Neutrophil (primary cell): ENCODE measurements around the gene BGN.

Source experiments
- H3K27ac ChIP-seq: fragments of 200-600 bp; sonication (generic); 2 replicates; pipeline ENCODE4 v1.5.1; 2016; ENCODE audit warnings: mild to moderate bottlenecking, moderate library complexity
- H3K27me3 ChIP-seq: fragments of 200-600 bp; sonication (generic); 2 replicates; pipeline ENCODE4 v1.6.0; 2016; ENCODE audit warnings: mild to moderate bottlenecking
- H3K36me3 ChIP-seq: fragments of 200-600 bp; sonication (generic); 2 replicates; pipeline ENCODE4 v1.5.1; 2017
- H3K4me1 ChIP-seq, 2 experiments: fragments of 200-600 bp in 1 of 2; sonication (generic) in 1 of 2; 1 replicate in 1 of 2; 2 replicates in 1 of 2; pipeline versions ENCODE4 v1.5.1 to v1.6.1; 2013 to 2016; ENCODE audit warnings: low read depth in 1 of 2, low read length in 1 of 2, mild to moderate bottlenecking in 1 of 2, moderate library complexity in 1 of 2; ENCODE audit not compliant: control insufficient read depth in 1 of 2, insufficient read depth in 1 of 2
- H3K4me3 ChIP-seq, 2 experiments: fragments of 200-600 bp in 1 of 2; sonication (generic) in 1 of 2; 1 replicate in 1 of 2; 2 replicates in 1 of 2; pipeline ENCODE4 v1.5.1; 2013 to 2016; ENCODE audit warnings: low read depth in 1 of 2, low read length in 1 of 2, mild to moderate bottlenecking in 1 of 2, moderate library complexity in 1 of 2
- H3K9me3 ChIP-seq: fragments of 200-600 bp; sonication (generic); 2 replicates; pipeline ENCODE4 v1.5.1; 2016
- CTCF ChIP-seq: fragments of 200-600 bp; sonication (generic); IDR thresholded peaks from 2 replicates; pipeline ENCODE4 v1.5.1; 2016; ENCODE audit warnings: antibody characterized with exemption

The BGN gene

DNA sequence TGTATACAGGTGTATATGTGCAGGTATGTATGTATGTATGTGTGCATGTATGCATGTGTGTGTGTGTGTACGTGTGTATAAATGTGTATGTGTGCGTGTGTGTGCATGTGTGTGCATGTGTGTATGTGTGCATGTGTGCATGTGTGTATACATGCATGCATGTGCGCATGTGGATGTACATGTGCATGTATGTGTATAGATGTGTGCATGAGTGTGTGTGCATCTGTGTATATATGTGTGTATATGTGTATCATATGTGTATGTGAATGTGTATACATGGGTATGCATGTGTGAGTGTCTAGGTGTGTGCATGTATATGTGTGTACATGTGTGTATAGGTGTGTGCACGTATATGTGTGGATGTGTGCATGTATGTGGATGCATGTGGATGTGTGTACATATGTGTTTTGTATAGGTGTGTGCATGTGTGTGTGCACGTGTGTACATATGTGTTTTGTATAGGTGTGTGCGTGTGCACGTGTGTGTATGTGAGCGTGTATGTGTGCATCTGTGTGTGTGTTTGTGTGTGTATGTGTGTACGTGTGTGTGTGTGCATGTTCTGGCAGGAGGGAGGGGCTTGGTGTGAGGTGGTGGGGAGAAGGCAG lies 6.0 kb downstream of the BGN start:
- H3K36me3 ChIP-seq = no peaks in the 10 kb centered on the region
- TF ChIP-seq CTCF = no peak
- H3K4me1 ChIP-seq = no peaks in the 10 kb centered on the region
- H3K27ac ChIP-seq = no peak overlapping the region
- no peak overlapping the region for H3K4me3 ChIP-seq
- H3K27me3 ChIP-seq = peaks cover 8% of the 10 kb centered on the region
- no peaks in the 10 kb centered on the region for H3K9me3 ChIP-seq

DNA sequence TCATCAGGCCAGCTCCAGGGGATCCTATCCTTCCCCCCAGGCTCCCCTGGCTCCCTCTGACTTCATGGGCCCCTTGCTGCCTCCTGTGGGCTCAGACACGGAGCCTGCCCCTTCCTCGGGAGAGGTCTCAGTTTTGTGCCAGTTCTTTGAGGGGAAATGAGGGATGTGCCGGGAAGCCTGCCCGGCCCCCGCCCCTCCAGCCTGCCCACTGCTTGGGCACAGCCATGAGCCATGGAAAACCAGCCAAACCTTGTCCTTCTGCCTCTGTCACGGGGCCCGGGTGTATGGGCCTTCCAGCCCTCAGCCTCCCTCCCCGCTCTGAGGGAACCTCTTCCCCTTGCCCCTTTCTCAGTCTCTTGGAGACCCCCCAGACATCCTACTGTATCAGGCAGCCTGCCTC lies 6.8 kb downstream of the BGN start:
- Histone ChIP-seq H3K4me1 (no peaks in the 10 kb centered on the region), H3K4me3 (no peak overlapping the region), H3K27me3 (peaks cover under 1% of the 10 kb centered on the region), H3K36me3 (no peaks in the 10 kb centered on the region), H3K9me3 (no peaks in the 10 kb centered on the region), H3K27ac (no peak overlapping the region)
- TF ChIP-seq CTCF = no peak

GRCh38 chrX:153502131-153502530 lies 7.4 kb downstream of the BGN start:
- Histone ChIP-seq H3K4me1 (no peaks in the 10 kb centered on the region), H3K36me3 (no peaks in the 10 kb centered on the region), H3K4me3 (no peak overlapping the region), H3K27ac (no peak overlapping the region), H3K27me3 (no peaks in the 10 kb centered on the region), H3K9me3 (no peaks in the 10 kb centered on the region)
- TF ChIP-seq CTCF = no peak

- H3K27me3 ChIP-seq = no peaks in the 10 kb centered on the region
- no peak overlapping the region for H3K4me3 ChIP-seq
- H3K36me3 ChIP-seq = no peaks in the 10 kb centered on the region
- no peaks in the 10 kb centered on the region for H3K4me1 ChIP-seq
- H3K9me3 ChIP-seq = no peaks in the 10 kb centered on the region
- no peak for TF ChIP-seq CTCF
- H3K27ac ChIP-seq = no peak overlapping the region
These were observed 8.0 kb downstream of the BGN start for GRCh38 chrX:153502796-153503195.

DNA sequence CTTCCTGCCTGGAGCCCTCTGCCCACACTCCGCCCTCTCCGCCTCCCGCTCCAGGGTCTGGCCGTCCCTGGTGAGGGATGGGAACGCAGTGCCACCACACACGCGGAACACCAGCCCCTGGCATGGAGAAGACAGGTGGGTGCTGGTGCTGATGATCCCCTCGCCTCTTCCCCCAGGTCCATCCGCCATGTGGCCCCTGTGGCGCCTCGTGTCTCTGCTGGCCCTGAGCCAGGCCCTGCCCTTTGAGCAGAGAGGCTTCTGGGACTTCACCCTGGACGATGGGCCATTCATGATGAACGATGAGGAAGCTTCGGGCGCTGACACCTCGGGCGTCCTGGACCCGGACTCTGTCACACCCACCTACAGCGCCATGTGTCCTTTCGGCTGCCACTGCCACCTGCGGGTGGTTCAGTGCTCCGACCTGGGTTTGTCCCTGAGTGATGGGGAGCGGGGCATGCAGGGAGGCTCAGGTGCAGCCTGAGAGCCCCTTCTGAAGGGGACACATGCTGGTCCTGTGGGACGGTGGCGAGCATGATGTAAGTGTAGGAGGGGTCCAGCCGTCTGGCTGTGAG lies 9.8 kb downstream of the BGN start:
- no peaks in the 10 kb centered on the region for H3K9me3 ChIP-seq
- no peak overlapping the region for H3K27ac ChIP-seq
- H3K27me3 ChIP-seq = no peaks in the 10 kb centered on the region
- H3K4me3 ChIP-seq = no peak overlapping the region
- no peaks in the 10 kb centered on the region for H3K36me3 ChIP-seq
- no peaks in the 10 kb centered on the region for H3K4me1 ChIP-seq
- no peak for TF ChIP-seq CTCF
